Measurements from ENCODE around the gene MRPS11.

Gene MRPS11

GRCh38 chr15:88487796-88488523 is 20.5 kb downstream of the MRPS11 start:
- H3K36me3 ChIP-seq (ENCODE audit: control insufficient read depth in 4 of 4, insufficient read depth in 4 of 4, low read length in 3 of 4) = no peaks in the 10 kb centered on the region
- no peaks in the 10 kb centered on the region for H3K9me3 ChIP-seq (ENCODE audit: control extremely low read depth in 1 of 5, control insufficient read depth in 4 of 5, insufficient read depth in 2 of 5, low read depth in 1 of 5, low read length in 4 of 5)
- WGBS (ENCODE audit: insufficient coverage) = 89% methylated on average over 9 of the region's 11 CpGs
- POLR2A ChIA-PET = no interaction called here
- peaks cover 0 to 4% (median 0%) of the 10 kb centered on the region in 4 experiments for H3K4me1 ChIP-seq (ENCODE audit: control extremely low read depth in 1 of 4, control insufficient read depth in 4 of 4, insufficient read depth in 4 of 4, low read length in 3 of 4)
- CTCF ChIA-PET = interaction anchor here (1.6 to 2.3 kb wide), 2 partner anchors 10 to 33 kb away, joined by 6 to 9 read pairs; no protein-coding TSS in a partner anchor
- no peak overlapping the region for H3K27ac ChIP-seq (ENCODE audit: insufficient read depth in 1 of 2, low read depth in 1 of 2, low read length in 2 of 2, poor library complexity in 1 of 2, severe bottlenecking in 2 of 2)
- H3K4me3 ChIP-seq (ENCODE audit: control insufficient read depth in 1 of 7, extremely low read depth in 1 of 7, insufficient read depth in 4 of 7, low read depth in 2 of 7, low read length in 6 of 7) = no peak overlapping the region
- DNase-seq = peak in 1 of 3 donors; percentile 21
- no peaks in the 10 kb centered on the region for H3K27me3 ChIP-seq (replicated peaks in 2 of 5; ENCODE audit: control insufficient read depth in 4 of 5, insufficient read depth in 5 of 5, low read length in 4 of 5)

GRCh38 chr15:88489321-88489720 is 21.8 kb downstream of the MRPS11 start:
- CTCF ChIA-PET = interaction anchor here (1.6 to 2.3 kb wide), 2 partner anchors 12 to 34 kb away, joined by 6 to 9 read pairs; no protein-coding TSS in a partner anchor
- POLR2A ChIA-PET = no interaction called here
- Histone ChIP-seq H3K27ac (ENCODE audit: insufficient read depth in 1 of 2, low read depth in 1 of 2, low read length in 2 of 2, poor library complexity in 1 of 2, severe bottlenecking in 2 of 2) (no peak overlapping the region), H3K36me3 (ENCODE audit: control insufficient read depth in 4 of 4, insufficient read depth in 4 of 4, low read length in 3 of 4) (no peaks in the 10 kb centered on the region), H3K9me3 (ENCODE audit: control extremely low read depth in 1 of 5, control insufficient read depth in 4 of 5, insufficient read depth in 2 of 5, low read depth in 1 of 5, low read length in 4 of 5) (no peaks in the 10 kb centered on the region), H3K27me3 (replicated peaks in 2 of 5; ENCODE audit: control insufficient read depth in 4 of 5, insufficient read depth in 5 of 5, low read length in 4 of 5) (no peaks in the 10 kb centered on the region), H3K4me3 (ENCODE audit: control insufficient read depth in 1 of 7, extremely low read depth in 1 of 7, insufficient read depth in 4 of 7, low read depth in 2 of 7, low read length in 6 of 7) (no peak overlapping the region), H3K4me1 (ENCODE audit: control extremely low read depth in 1 of 4, control insufficient read depth in 4 of 4, insufficient read depth in 4 of 4, low read length in 3 of 4) (peaks cover 0 to 4% (median 0%) of the 10 kb centered on the region in 4 experiments)
- DNase-seq = no peak
- WGBS (ENCODE audit: insufficient coverage) = 97% methylated on average over 3 of the region's 4 CpGs

- Histone ChIP-seq H3K27me3 (replicated peaks in 2 of 5; ENCODE audit: control insufficient read depth in 4 of 5, insufficient read depth in 5 of 5, low read length in 4 of 5) (no peaks in the 10 kb centered on the region), H3K36me3 (ENCODE audit: control insufficient read depth in 4 of 4, insufficient read depth in 4 of 4, low read length in 3 of 4) (no peaks in the 10 kb centered on the region), H3K27ac (ENCODE audit: insufficient read depth in 1 of 2, low read depth in 1 of 2, low read length in 2 of 2, poor library complexity in 1 of 2, severe bottlenecking in 2 of 2) (no peak overlapping the region), H3K4me1 (ENCODE audit: control extremely low read depth in 1 of 4, control insufficient read depth in 4 of 4, insufficient read depth in 4 of 4, low read length in 3 of 4) (peaks cover 0 to 4% (median 0%) of the 10 kb centered on the region in 4 experiments), H3K9me3 (ENCODE audit: control extremely low read depth in 1 of 5, control insufficient read depth in 4 of 5, insufficient read depth in 2 of 5, low read depth in 1 of 5, low read length in 4 of 5) (no peaks in the 10 kb centered on the region), H3K4me3 (ENCODE audit: control insufficient read depth in 1 of 7, extremely low read depth in 1 of 7, insufficient read depth in 4 of 7, low read depth in 2 of 7, low read length in 6 of 7) (no peak overlapping the region)
- ChIA-PET POLR2A (no interaction called here), CTCF (interaction anchor here (2.3 kb wide), 1 partner anchor 12 kb away, joined by 9 read pairs; no protein-coding TSS in a partner anchor)
- 100% methylated on average over 1 of the region's 3 CpGs for WGBS (ENCODE audit: insufficient coverage)
- no peak for DNase-seq
Observed at GRCh38 chr15:88490036-88490435, 22.5 kb downstream of the MRPS11 start.

DNA sequence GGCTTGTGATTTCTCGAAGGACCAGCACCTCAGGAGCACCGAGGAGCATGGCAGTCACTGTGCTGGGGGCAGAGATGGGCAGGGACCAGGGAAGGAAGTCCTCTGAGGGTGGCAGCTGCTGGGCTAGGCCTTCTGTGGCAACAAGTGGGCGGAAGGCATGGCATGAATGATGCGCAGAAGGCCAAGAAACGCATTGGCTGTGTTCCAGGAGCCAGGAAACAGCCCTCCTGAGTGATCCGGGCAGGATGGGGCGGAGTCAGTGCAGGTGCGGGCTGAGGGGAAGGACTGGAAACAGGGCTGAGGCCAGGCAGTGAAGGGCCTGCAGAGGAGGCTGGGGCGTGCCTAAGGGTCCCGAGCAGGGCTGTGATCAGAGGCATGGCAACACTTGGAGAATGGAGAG is 23.6 kb downstream of the MRPS11 start:
- Histone ChIP-seq H3K9me3 (ENCODE audit: control extremely low read depth in 1 of 5, control insufficient read depth in 4 of 5, insufficient read depth in 2 of 5, low read depth in 1 of 5, low read length in 4 of 5) (no peaks in the 10 kb centered on the region), H3K36me3 (ENCODE audit: control insufficient read depth in 4 of 4, insufficient read depth in 4 of 4, low read length in 3 of 4) (no peaks in the 10 kb centered on the region), H3K4me1 (ENCODE audit: control extremely low read depth in 1 of 4, control insufficient read depth in 4 of 4, insufficient read depth in 4 of 4, low read length in 3 of 4) (peaks cover 0 to 4% (median 0%) of the 10 kb centered on the region in 4 experiments), H3K27me3 (replicated peaks in 2 of 5; ENCODE audit: control insufficient read depth in 4 of 5, insufficient read depth in 5 of 5, low read length in 4 of 5) (no peaks in the 10 kb centered on the region), H3K27ac (ENCODE audit: insufficient read depth in 1 of 2, low read depth in 1 of 2, low read length in 2 of 2, poor library complexity in 1 of 2, severe bottlenecking in 2 of 2) (no peak overlapping the region), H3K4me3 (ENCODE audit: control insufficient read depth in 1 of 7, extremely low read depth in 1 of 7, insufficient read depth in 4 of 7, low read depth in 2 of 7, low read length in 6 of 7) (no peak overlapping the region)
- WGBS (ENCODE audit: insufficient coverage) = 69% methylated on average over 9 of the region's 10 CpGs
- ChIA-PET POLR2A (no interaction called here), CTCF (interaction anchor here (0.5 kb wide), 1 partner anchor 11 kb away, joined by 3 read pairs; no protein-coding TSS in a partner anchor)
- peak in 1 of 3 donors; percentile 2 for DNase-seq

- DNase-seq = no peak
- no peaks in the 10 kb centered on the region for H3K27me3 ChIP-seq (replicated peaks in 2 of 5; ENCODE audit: control insufficient read depth in 4 of 5, insufficient read depth in 5 of 5, low read length in 4 of 5)
- peaks cover 0 to 4% (median 0%) of the 10 kb centered on the region in 4 experiments for H3K4me1 ChIP-seq (ENCODE audit: control extremely low read depth in 1 of 4, control insufficient read depth in 4 of 4, insufficient read depth in 4 of 4, low read length in 3 of 4)
- H3K4me3 ChIP-seq (ENCODE audit: control insufficient read depth in 1 of 7, extremely low read depth in 1 of 7, insufficient read depth in 4 of 7, low read depth in 2 of 7, low read length in 6 of 7) = no peak overlapping the region
- H3K36me3 ChIP-seq (ENCODE audit: control insufficient read depth in 4 of 4, insufficient read depth in 4 of 4, low read length in 3 of 4) = no peaks in the 10 kb centered on the region
- WGBS (ENCODE audit: insufficient coverage) = 96% methylated on average over 6 of the region's 10 CpGs
- ChIA-PET POLR2A (no interaction called here), CTCF (no interaction called here)
- no peak overlapping the region for H3K27ac ChIP-seq (ENCODE audit: insufficient read depth in 1 of 2, low read depth in 1 of 2, low read length in 2 of 2, poor library complexity in 1 of 2, severe bottlenecking in 2 of 2)
- no peaks in the 10 kb centered on the region for H3K9me3 ChIP-seq (ENCODE audit: control extremely low read depth in 1 of 5, control insufficient read depth in 4 of 5, insufficient read depth in 2 of 5, low read depth in 1 of 5, low read length in 4 of 5)
Observed at GRCh38 chr15:88493844-88494243, 26.3 kb downstream of the MRPS11 start.

GRCh38 chr15:88497109-88497765 is 29.7 kb downstream of the MRPS11 start:
- DNase-seq = no peak
- 98% methylated on average over 9 of the region's 11 CpGs for WGBS (ENCODE audit: insufficient coverage)

DNA sequence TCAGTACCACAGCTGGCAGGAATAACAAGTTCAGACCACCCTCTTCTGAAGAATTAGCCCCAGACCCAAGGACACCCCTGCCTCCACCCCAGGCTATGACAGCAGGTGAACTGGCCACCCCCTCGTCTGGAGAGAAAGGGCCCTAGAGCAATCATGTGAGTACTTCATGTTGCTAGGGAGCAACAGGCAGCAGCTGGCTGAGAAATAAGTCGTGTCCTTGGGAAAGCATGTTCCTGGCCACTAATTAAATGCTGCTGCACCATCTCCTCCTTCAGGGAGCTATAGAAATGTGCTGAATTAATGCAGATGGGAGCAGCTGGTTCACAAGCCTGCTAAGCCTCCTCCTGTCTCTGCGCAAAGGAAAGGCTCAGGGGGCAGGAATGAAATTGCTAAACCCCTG is 31.5 kb downstream of the MRPS11 start:
- H3K36me3 ChIP-seq (ENCODE audit: control insufficient read depth in 4 of 4, insufficient read depth in 4 of 4, low read length in 3 of 4) = peaks cover 0 to 2% (median 0%) of the 10 kb centered on the region in 4 experiments
- H3K4me3 ChIP-seq (ENCODE audit: control insufficient read depth in 1 of 7, extremely low read depth in 1 of 7, insufficient read depth in 4 of 7, low read depth in 2 of 7, low read length in 6 of 7) = no peak overlapping the region
- no peak for DNase-seq
- 89% methylated on average over 3 of the region's 3 CpGs for WGBS (ENCODE audit: insufficient coverage)
- POLR2A ChIA-PET = no interaction called here
- no peak overlapping the region for H3K27ac ChIP-seq (ENCODE audit: insufficient read depth in 1 of 2, low read depth in 1 of 2, low read length in 2 of 2, poor library complexity in 1 of 2, severe bottlenecking in 2 of 2)
- H3K27me3 ChIP-seq (replicated peaks in 2 of 5; ENCODE audit: control insufficient read depth in 4 of 5, insufficient read depth in 5 of 5, low read length in 4 of 5) = no peaks in the 10 kb centered on the region
- no peaks in the 10 kb centered on the region for H3K9me3 ChIP-seq (ENCODE audit: control extremely low read depth in 1 of 5, control insufficient read depth in 4 of 5, insufficient read depth in 2 of 5, low read depth in 1 of 5, low read length in 4 of 5)
- no peaks in the 10 kb centered on the region for H3K4me1 ChIP-seq (ENCODE audit: control extremely low read depth in 1 of 4, control insufficient read depth in 4 of 4, insufficient read depth in 4 of 4, low read length in 3 of 4)
- CTCF ChIA-PET = no interaction called here

More at GRCh38 chr15:88497109-88497765, 29.7 kb downstream of the MRPS11 start:
- ChIA-PET CTCF (no interaction called here), POLR2A (no interaction called here)
- no peak overlapping the region for H3K4me3 ChIP-seq (ENCODE audit: control insufficient read depth in 1 of 7, extremely low read depth in 1 of 7, insufficient read depth in 4 of 7, low read depth in 2 of 7, low read length in 6 of 7)
- H3K9me3 ChIP-seq (ENCODE audit: control extremely low read depth in 1 of 5, control insufficient read depth in 4 of 5, insufficient read depth in 2 of 5, low read depth in 1 of 5, low read length in 4 of 5) = no peaks in the 10 kb centered on the region
- no peaks in the 10 kb centered on the region for H3K4me1 ChIP-seq (ENCODE audit: control extremely low read depth in 1 of 4, control insufficient read depth in 4 of 4, insufficient read depth in 4 of 4, low read length in 3 of 4)
- no peak overlapping the region for H3K27ac ChIP-seq (ENCODE audit: insufficient read depth in 1 of 2, low read depth in 1 of 2, low read length in 2 of 2, poor library complexity in 1 of 2, severe bottlenecking in 2 of 2)
- H3K36me3 ChIP-seq (ENCODE audit: control insufficient read depth in 4 of 4, insufficient read depth in 4 of 4, low read length in 3 of 4) = no peaks in the 10 kb centered on the region
- H3K27me3 ChIP-seq (replicated peaks in 2 of 5; ENCODE audit: control insufficient read depth in 4 of 5, insufficient read depth in 5 of 5, low read length in 4 of 5) = no peaks in the 10 kb centered on the region

Measured in common myeloid progenitor, CD34-positive (primary cell).